B cell (primary cell): Measurements from ENCODE around the gene CENPN. TPM values are rescaled to one million over a fixed set of nuclear protein-coding genes. Genes with fewer than 3 reads are reported as not detected.

Experiments used
- ATAC-seq: fragments of 200-7000 bp; cut with Tn5 transposase; one replicate; pipeline ENCODE4 v1.10.0; 2021; ENCODE audit warnings: low read depth, mild to moderate bottlenecking, moderate number of reproducible peaks, moderate library complexity
- CTCF ChIA-PET: fragments of 350-600 bp; sonication (Branson Sonifier 250); formaldehyde crosslinking; loops from one replicate; lab custom pipeline; 2021; ENCODE audit warnings: antibody characterized with exemption, inconsistent platforms; lab: Charles Lee
- POLR2A ChIA-PET: fragments of 350-600 bp; sonication (Branson Sonifier 250); formaldehyde crosslinking; loops from one replicate; lab custom pipeline; 2021; ENCODE audit warnings: antibody characterized with exemption; lab: Charles Lee
- DNase-seq: peaks from one replicate; pipeline ENCODE4 v3.0.0; 2013
- H2AFZ ChIP-seq: 2 replicates; pipeline ENCODE4 v1.6.1; 2012; ENCODE audit warnings: mild to moderate bottlenecking, low read depth, low read length; ENCODE audit not compliant: insufficient read depth, poor library complexity, severe bottlenecking
- H3K27ac ChIP-seq, 2 donors: 1 replicate in 1 of 2; 2 replicates in 1 of 2; pipeline ENCODE4 v1.5.1; 2012 to 2013; ENCODE audit warnings: low read length in 2 of 2, mild to moderate bottlenecking in 2 of 2, moderate library complexity in 1 of 2
- H3K27me3 ChIP-seq, 4 experiments: fragments of 200-600 bp in 1 of 4; sonication (generic) in 1 of 4; replicated peaks in 1 of 4; 1 replicate in 2 of 4; 2 replicates in 2 of 4; pipeline versions ENCODE4 v1.6.1 to v1.7.0; 2013 to 2016; ENCODE audit warnings: low read length in 3 of 4, mild to moderate bottlenecking in 2 of 4, mixed read lengths in 1 of 4, moderate library complexity in 1 of 4; ENCODE audit not compliant: insufficient read depth in 4 of 4, control insufficient read depth in 3 of 4; ENCODE audit errors: control extremely low read depth in 1 of 4
- H3K36me3 ChIP-seq, 2 experiments: replicated peaks in 1 of 2; 1 replicate in 1 of 2; 2 replicates in 1 of 2; pipeline versions ENCODE4 v1.6.1 to v1.7.1; 2013; ENCODE audit warnings: low read length in 1 of 2; ENCODE audit not compliant: insufficient read depth in 2 of 2, control insufficient read depth in 1 of 2; ENCODE audit errors: control extremely low read depth in 1 of 2, extremely low read depth in 1 of 2
- H3K4me1 ChIP-seq, 2 donors: fragments of 200-600 bp in 1 of 2; sonication (generic) in 1 of 2; 1 replicate in 1 of 2; 2 replicates in 1 of 2; pipeline versions ENCODE4 v1.5.1 to v1.6.1; 2013 to 2017; ENCODE audit warnings: low read length in 2 of 2; ENCODE audit not compliant: control insufficient read depth in 2 of 2, insufficient read depth in 2 of 2
- H3K4me2 ChIP-seq: replicated peaks from 2 replicates; pipeline ENCODE3; 2012; ENCODE audit warnings: mild to moderate bottlenecking, low read depth, low read length; ENCODE audit not compliant: poor library complexity, severe bottlenecking
- H3K4me3 ChIP-seq, 5 experiments: fragments of 200-600 bp in 1 of 5; sonication (generic) in 1 of 5; 1 replicate in 3 of 5; 2 replicates in 2 of 5; pipeline versions ENCODE4 v1.5.1 to v1.7.0; 2011 to 2016; ENCODE audit warnings: low read length in 4 of 5, mild to moderate bottlenecking in 4 of 5, low read depth in 2 of 5, control low read depth in 1 of 5, moderate library complexity in 1 of 5; ENCODE audit not compliant: insufficient read depth in 1 of 5; ENCODE audit errors: control extremely low read depth in 1 of 5, extremely low read depth in 1 of 5
- H3K79me2 ChIP-seq: fragments of 200-600 bp; sonication (generic); one replicate; pipeline ENCODE4 v1.6.0; 2016; ENCODE audit warnings: low read length; ENCODE audit not compliant: control insufficient read depth, insufficient read depth
- H3K9ac ChIP-seq: fragments of 200-600 bp; sonication (generic); 2 replicates; pipeline ENCODE4 v1.6.1; 2017; ENCODE audit warnings: mild to moderate bottlenecking, low read length, moderate library complexity
- H3K9me3 ChIP-seq, 3 donors: one replicate each; pipeline versions ENCODE4 v1.6.1 to v1.7.1; 2013; ENCODE audit warnings: low read length in 2 of 3; ENCODE audit not compliant: control insufficient read depth in 2 of 3, insufficient read depth in 1 of 3; ENCODE audit errors: control extremely low read depth in 1 of 3
- H4K20me1 ChIP-seq: 2 replicates; pipeline ENCODE4 v1.6.0; 2012; ENCODE audit warnings: mild to moderate bottlenecking, low read length; ENCODE audit not compliant: insufficient read depth, control insufficient read depth, poor library complexity, severe bottlenecking
- H3K27ac Mint-ChIP-seq: one replicate; pipeline ENCODE4 v1.8.0; 2021; ENCODE audit warnings: mixed read lengths
- H3K27me3 Mint-ChIP-seq: one replicate; pipeline ENCODE4 v1.8.0; 2021; ENCODE audit warnings: mixed read lengths
- H3K4me1 Mint-ChIP-seq: one replicate; pipeline ENCODE4 v1.8.0; 2021; ENCODE audit warnings: mixed read lengths
- H3K4me3 Mint-ChIP-seq: one replicate; pipeline ENCODE4 v1.8.0; 2021; ENCODE audit warnings: mixed read lengths
- H3K9me3 Mint-ChIP-seq: one replicate; pipeline ENCODE4 v1.8.0; 2022; ENCODE audit warnings: mixed read lengths; ENCODE audit not compliant: insufficient read depth
- EZH2 ChIP-seq: IDR thresholded peaks from 2 replicates; pipeline ENCODE4 v1.6.1; 2012; ENCODE audit warnings: borderline replicate concordance, low read depth, mild to moderate bottlenecking, moderate library complexity, low read length; ENCODE audit not compliant: insufficient read depth, poor library complexity, severe bottlenecking
- WGBS: methylation state at CpG from one replicate; pipeline ENCODE4 v1.1.5; 2013; ENCODE audit warnings: missing lambda C conversion rate; ENCODE audit not compliant: insufficient coverage; 5-methylcytosine and 5-hydroxymethylcytosine counted together
- intact Hi-C: fragments of 100-400 bp; cut with micrococcal nuclease; formaldehyde crosslinking; loops from one replicate; pipeline ENCODE4 v1.10.0; 2022
- polyA plus RNA-seq: library from polyadenylated mRNA; depleted of rRNA; stranded (reverse); fragments of >200 nt; gene quantifications from 2 replicates; pipeline ENCODE4 v1.2.3, GENCODE V29; 2012
- total RNA-seq, 2 donors: library from RNA; stranded (reverse); fragments of 120-200 nt in 1 of 2; gene quantifications; 1 replicate in 1 of 2; 2 replicates in 1 of 2; pipeline versions ENCODE4 v1.2.3 to v1.2.4, GENCODE V29; 2013 to 2022
- TF ChIP-seq, protein P1 (sequence below): fragments of 200-600 bp; IDR thresholded peaks from one replicate; pipeline ENCODE4 v1.8.0; 2022; ENCODE audit warnings: antibody characterized with exemption, mild to moderate bottlenecking

Gene CENPN
- total and polyA plus RNA-seq, 2 donors (not counting 1 experiment from before 2014, with no cell fraction given): 3.0 to 4.0 TPM

DNA sequence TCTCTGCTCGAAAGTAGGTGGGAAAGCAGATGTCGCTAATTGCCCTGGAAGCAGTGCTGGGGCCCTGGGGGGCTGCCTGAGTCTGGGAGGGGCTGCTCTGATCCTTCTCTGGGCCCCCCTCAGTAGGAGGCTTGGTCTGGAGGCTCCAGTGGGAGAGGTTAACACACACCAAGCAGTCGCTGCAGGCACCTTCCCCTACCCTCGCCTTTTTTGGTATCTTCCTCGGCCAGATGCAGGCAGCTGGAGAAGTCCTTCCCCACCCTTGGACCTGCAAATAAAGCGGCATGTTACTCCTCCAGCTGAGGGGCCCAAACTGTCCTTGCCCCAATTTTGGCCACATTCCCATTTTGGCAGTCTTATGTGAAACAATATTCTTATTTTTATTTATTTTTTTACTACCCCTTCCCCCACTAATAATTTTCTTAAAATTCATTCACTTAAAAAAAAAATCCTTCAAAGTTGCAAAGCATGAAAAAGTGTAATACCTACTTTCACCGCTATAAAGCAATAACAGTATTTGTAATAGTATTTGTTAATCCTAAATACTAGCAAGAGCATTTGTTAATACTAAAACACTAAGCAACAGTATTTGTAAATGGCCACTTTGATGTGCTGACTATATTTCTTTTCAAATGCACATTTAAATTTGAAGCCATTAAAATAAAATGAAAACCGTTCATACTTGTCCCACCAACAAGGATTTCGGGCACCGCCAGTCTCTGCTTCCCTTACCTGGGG, 55.0 kb downstream of the CENPN start:
- H3K9me3 Mint-ChIP-seq: no peaks in the 10 kb centered on the region
- Histone ChIP-seq H3K79me2 (no peaks in the 10 kb centered on the region), H3K4me1 (no peaks in the 10 kb centered on the region), H2AFZ (no peak overlapping the region), H3K36me3 (no peaks in the 10 kb centered on the region), H3K9me3 (no peaks in the 10 kb centered on the region), H3K27ac (no peak overlapping the region), H3K27me3 (no peaks in the 10 kb centered on the region), H3K4me2 (no peak overlapping the region), H3K4me3 (no peak overlapping the region), H4K20me1 (no peaks in the 10 kb centered on the region), H3K9ac (no peak overlapping the region)
- no peaks in the 10 kb centered on the region for H3K27me3 Mint-ChIP-seq
- TF ChIP-seq, protein P1, sequence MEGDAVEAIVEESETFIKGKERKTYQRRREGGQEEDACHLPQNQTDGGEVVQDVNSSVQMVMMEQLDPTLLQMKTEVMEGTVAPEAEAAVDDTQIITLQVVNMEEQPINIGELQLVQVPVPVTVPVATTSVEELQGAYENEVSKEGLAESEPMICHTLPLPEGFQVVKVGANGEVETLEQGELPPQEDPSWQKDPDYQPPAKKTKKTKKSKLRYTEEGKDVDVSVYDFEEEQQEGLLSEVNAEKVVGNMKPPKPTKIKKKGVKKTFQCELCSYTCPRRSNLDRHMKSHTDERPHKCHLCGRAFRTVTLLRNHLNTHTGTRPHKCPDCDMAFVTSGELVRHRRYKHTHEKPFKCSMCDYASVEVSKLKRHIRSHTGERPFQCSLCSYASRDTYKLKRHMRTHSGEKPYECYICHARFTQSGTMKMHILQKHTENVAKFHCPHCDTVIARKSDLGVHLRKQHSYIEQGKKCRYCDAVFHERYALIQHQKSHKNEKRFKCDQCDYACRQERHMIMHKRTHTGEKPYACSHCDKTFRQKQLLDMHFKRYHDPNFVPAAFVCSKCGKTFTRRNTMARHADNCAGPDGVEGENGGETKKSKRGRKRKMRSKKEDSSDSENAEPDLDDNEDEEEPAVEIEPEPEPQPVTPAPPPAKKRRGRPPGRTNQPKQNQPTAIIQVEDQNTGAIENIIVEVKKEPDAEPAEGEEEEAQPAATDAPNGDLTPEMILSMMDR: no peak
- no peak for TF ChIP-seq EZH2
- intact Hi-C loops: no loop called here
- no peak overlapping the region for H3K4me3 Mint-ChIP-seq
- ChIA-PET POLR2A (no interaction called here), CTCF (no interaction called here)
- WGBS: 98% methylated on average over 9 of the region's 10 CpGs
- H3K27ac Mint-ChIP-seq: no peak overlapping the region
- no peak for DNase-seq
- ATAC-seq: no peak
- no peaks in the 10 kb centered on the region for H3K4me1 Mint-ChIP-seq

DNA sequence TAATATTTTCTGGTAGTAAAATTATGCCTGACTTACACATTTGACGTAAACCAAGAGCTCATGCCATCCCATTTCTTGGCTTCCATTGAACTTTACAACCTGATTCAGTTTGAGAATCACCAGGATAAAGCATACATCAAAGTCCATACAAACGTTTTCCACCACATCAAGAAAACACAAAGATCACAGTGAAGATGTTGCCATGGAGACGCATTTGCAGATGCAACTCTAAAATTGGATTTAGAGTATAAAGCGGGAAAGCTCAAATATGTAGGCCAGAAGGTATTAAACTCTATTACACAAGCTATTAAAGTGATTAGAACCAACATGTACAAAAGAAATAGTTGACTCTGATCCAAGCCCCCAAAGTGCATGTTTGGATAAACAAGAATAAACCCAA, 59.7 kb downstream of the CENPN start:
- no peak overlapping the region for H3K4me3 ChIP-seq
- ChIA-PET CTCF (no interaction called here), POLR2A (no interaction called here)
- no peak overlapping the region for H3K4me2 ChIP-seq
- Mint-ChIP-seq H3K27ac (no peak overlapping the region), H3K4me3 (no peak overlapping the region), H3K27me3 (peaks cover 3% of the 10 kb centered on the region), H3K4me1 (no peaks in the 10 kb centered on the region), H3K9me3 (no peaks in the 10 kb centered on the region)
- no peaks in the 10 kb centered on the region for H4K20me1 ChIP-seq
- no peak for ATAC-seq
- DNase-seq: no peak
- WGBS: 100% methylated on average over 1 of the region's 4 CpGs
- no peaks in the 10 kb centered on the region for H3K4me1 ChIP-seq
- H2AFZ ChIP-seq: no peak overlapping the region
- no peaks in the 10 kb centered on the region for H3K79me2 ChIP-seq
- no peak overlapping the region for H3K27ac ChIP-seq
- intact Hi-C loops: no loop called here
- TF ChIP-seq EZH2: no peak
- TF ChIP-seq, protein P1: no peak
- no peaks in the 10 kb centered on the region for H3K9me3 ChIP-seq
- H3K9ac ChIP-seq: no peak overlapping the region
- no peaks in the 10 kb centered on the region for H3K36me3 ChIP-seq
- no peaks in the 10 kb centered on the region for H3K27me3 ChIP-seq
